WTC11 (cell line): ENCODE results near the gene RIOK1. TPM values are rescaled to one million over a fixed set of nuclear protein-coding genes. Genes with fewer than 3 reads are reported as not detected.
A peak's percentile ranks its signal among the peaks of the same experiment; 100 is the strongest.

Experiments used
- ATAC-seq: fragments of 200-7000 bp; cut with Tn5 transposase; 2 replicates; pipeline ENCODE4 v1.10.0; 2021; ENCODE audit warnings: mild to moderate bottlenecking, moderate library complexity
- Bru-seq: library from RNA; stranded (reverse); fragments of 400-500 nt; gene quantifications from one replicate; lab custom pipeline; 2021; lab: Mats Ljungman, UMichigan
- CTCF ChIA-PET: fragments of 300-600 bp; sonication (Branson Sonifier 250); formaldehyde crosslinking; loops from one replicate; lab custom pipeline; 2021; ENCODE audit warnings: antibody characterized with exemption; lab: Charles Lee
- POLR2A ChIA-PET: fragments of 350-600 bp; sonication (Branson Sonifier 250); formaldehyde crosslinking; loops from one replicate; lab custom pipeline; 2021; ENCODE audit warnings: antibody characterized with exemption; lab: Charles Lee
- DNase-seq: peaks from one replicate; pipeline ENCODE4 v3.0.0; 2021; ENCODE audit warnings: low spot score
- H3K27ac Mint-ChIP-seq: 2 replicates; pipeline ENCODE4 v1.8.0; 2021; ENCODE audit warnings: mixed read lengths
- H3K27me3 Mint-ChIP-seq: 2 replicates; pipeline ENCODE4 v1.8.0; 2021; ENCODE audit warnings: low read depth, mild to moderate bottlenecking, moderate library complexity, mixed read lengths
- H3K36me3 Mint-ChIP-seq: 2 replicates; pipeline ENCODE4 v1.8.0; 2021; ENCODE audit warnings: mixed read lengths
- H3K4me1 Mint-ChIP-seq: 2 replicates; pipeline ENCODE4 v1.8.0; 2022; ENCODE audit warnings: mixed read lengths
- H3K4me3 Mint-ChIP-seq: 2 replicates; pipeline ENCODE4 v1.8.0; 2021; ENCODE audit warnings: mild to moderate bottlenecking, moderate library complexity, mixed read lengths
- H3K9me3 Mint-ChIP-seq: 2 replicates; pipeline ENCODE4 v1.8.0; 2021; ENCODE audit warnings: mixed read lengths
- ATF3 ChIP-seq: sonication (generic); formaldehyde crosslinking; conservative IDR thresholded peaks from 2 replicates; pipeline ENCODE4 v1.8.1; 2022; ENCODE audit warnings: mild to moderate bottlenecking, missing genetic modification reagents
- CREM ChIP-seq: sonication (generic); formaldehyde crosslinking; IDR thresholded peaks from 2 replicates; pipeline ENCODE4 v1.8.1; 2022; ENCODE audit warnings: mild to moderate bottlenecking, missing genetic modification reagents, moderate library complexity
- E2F4 ChIP-seq: sonication (generic); formaldehyde crosslinking; IDR thresholded peaks from 2 replicates; pipeline ENCODE4 v1.8.1; 2022; ENCODE audit warnings: low read depth, mild to moderate bottlenecking, moderate library complexity, missing genetic modification reagents, borderline replicate concordance
- ELF4 ChIP-seq: sonication (generic); formaldehyde crosslinking; IDR thresholded peaks from 2 replicates; pipeline ENCODE4 v1.8.1; 2022; ENCODE audit warnings: low read depth, mild to moderate bottlenecking, moderate library complexity, missing genetic modification reagents
- ESRRA ChIP-seq: sonication (generic); formaldehyde crosslinking; IDR thresholded peaks from 2 replicates; pipeline ENCODE4 v1.8.1; 2022; ENCODE audit warnings: mild to moderate bottlenecking, missing genetic modification reagents, borderline replicate concordance
- FOXK1 ChIP-seq: sonication (generic); formaldehyde crosslinking; IDR thresholded peaks from 2 replicates; pipeline ENCODE4 v1.8.0; 2022; ENCODE audit warnings: mild to moderate bottlenecking, moderate library complexity, missing genetic modification reagents
- HMGXB4 ChIP-seq: sonication (generic); formaldehyde crosslinking; IDR thresholded peaks from 2 replicates; pipeline ENCODE4 v1.8.1; 2023; ENCODE audit warnings: mild to moderate bottlenecking, moderate library complexity, missing genetic modification reagents
- JUN ChIP-seq: sonication (generic); formaldehyde crosslinking; IDR thresholded peaks from 2 replicates; pipeline ENCODE4 v1.8.0; 2023; ENCODE audit warnings: mild to moderate bottlenecking, missing genetic modification reagents
- PRDM15 ChIP-seq: sonication (generic); formaldehyde crosslinking; IDR thresholded peaks from 2 replicates; pipeline ENCODE4 v1.8.0; 2022; ENCODE audit warnings: missing genetic modification reagents
- RELA ChIP-seq: sonication (generic); formaldehyde crosslinking; IDR thresholded peaks from 2 replicates; pipeline ENCODE4 v1.8.1; 2022; ENCODE audit warnings: missing genetic modification reagents, mild to moderate bottlenecking, borderline replicate concordance
- SMAD3 ChIP-seq: sonication (generic); formaldehyde crosslinking; IDR thresholded peaks from 2 replicates; pipeline ENCODE4 v1.8.0; 2022; ENCODE audit warnings: missing genetic modification reagents, mild to moderate bottlenecking, borderline replicate concordance
- SP1 ChIP-seq: sonication (generic); formaldehyde crosslinking; conservative IDR thresholded peaks from 2 replicates; pipeline ENCODE4 v1.8.1; 2022; ENCODE audit warnings: missing genetic modification reagents
- STAT6 ChIP-seq: sonication (generic); formaldehyde crosslinking; conservative IDR thresholded peaks from 2 replicates; pipeline ENCODE4 v1.8.1; 2023; ENCODE audit warnings: mild to moderate bottlenecking, low read depth, missing genetic modification reagents, moderate library complexity
- TEAD1 ChIP-seq: sonication (generic); formaldehyde crosslinking; IDR thresholded peaks from 2 replicates; pipeline ENCODE4 v1.8.0; 2022; ENCODE audit warnings: mild to moderate bottlenecking, missing genetic modification reagents
- TEAD4 ChIP-seq: sonication (generic); formaldehyde crosslinking; IDR thresholded peaks from 2 replicates; pipeline ENCODE4 v1.8.0; 2022; ENCODE audit warnings: mild to moderate bottlenecking, missing genetic modification reagents
- USF1 ChIP-seq: sonication (generic); formaldehyde crosslinking; IDR thresholded peaks from 2 replicates; pipeline ENCODE4 v1.8.0; 2022; ENCODE audit warnings: mild to moderate bottlenecking, missing genetic modification reagents
- ZBTB21 ChIP-seq: sonication (generic); formaldehyde crosslinking; IDR thresholded peaks from 2 replicates; pipeline ENCODE4 v1.8.1; 2023; ENCODE audit warnings: mild to moderate bottlenecking, missing genetic modification reagents, borderline replicate concordance
- ZNF219 ChIP-seq: sonication (generic); formaldehyde crosslinking; IDR thresholded peaks from 2 replicates; pipeline ENCODE4 v1.8.0; 2023; ENCODE audit warnings: missing genetic modification reagents, mild to moderate bottlenecking, borderline replicate concordance
- ZNF317 ChIP-seq: sonication (generic); formaldehyde crosslinking; IDR thresholded peaks from 2 replicates; pipeline ENCODE4 v1.8.1; 2023; ENCODE audit warnings: low read depth, mild to moderate bottlenecking, moderate library complexity, missing genetic modification reagents, borderline replicate concordance
- ZNF425 ChIP-seq: fragments of 250-450 bp; sonication (Bioruptor Pico); conservative IDR thresholded peaks from 2 replicates; pipeline ENCODE4 v1.9.0; 2021; ENCODE audit warnings: mild to moderate bottlenecking
- long read RNA-seq, 3 experiments: library from RNA in 1 of 3; library from capped mRNA in 1 of 3; library from polyadenylated mRNA in 1 of 3; unstranded in 2 of 3; stranded (forward) in 1 of 3; transcript quantifications; one replicate each; pipeline ENCODE4 v2.0.0, GENCODE V29; 2021
- total RNA-seq: library from RNA; stranded (reverse); gene quantifications from 3 replicates; pipeline ENCODE4 v1.2.3, GENCODE V29; 2021

RIOK1 gene
- 16.7 to 25.6 TPM (median 20.2 TPM) in 3 replicates for total RNA-seq
- Bru-seq, nascent RNA = percentile 78 among the genes with signal in this experiment
- long read RNA-seq, experiment 1, transcript RIOK1-202 (17 exons, 2,810 nt) = major isoform, 221 of 270 reads
- long read RNA-seq, experiment 1, partial matches to known transcripts = 5 of 270 reads
- long read RNA-seq, experiment 1, other reads (novel, unspliced or antisense) = 44 of 270 reads
- long read RNA-seq, experiment 2, transcript RIOK1-202 (17 exons, 2,810 nt) = major isoform, 14 of 21 reads
- long read RNA-seq, experiment 2, partial matches to known transcripts = 2 of 21 reads
- long read RNA-seq, experiment 2, other reads (novel, unspliced or antisense) = 5 of 21 reads
- long read RNA-seq, experiment 3, transcript RIOK1-202 (17 exons, 2,810 nt) = major isoform, 110 of 152 reads
- long read RNA-seq, experiment 3, partial matches to known transcripts = 12 of 152 reads
- long read RNA-seq, experiment 3, other reads (novel, unspliced or antisense) = 30 of 152 reads

- DNase-seq (peak; percentile 94), ATAC-seq (peak; percentile 99)
- Mint-ChIP-seq H3K4me3 (peak within 1 kb of the TSS; percentile 92), H3K27ac (peak within 1 kb of the TSS; percentile 95), H3K36me3 (peaks cover 18% of the 10 kb centered on the region), H3K4me1 (peaks cover 25% of the 10 kb centered on the region), H3K27me3 (no peaks in the 10 kb centered on the region), H3K9me3 (no peaks in the 10 kb centered on the region)
- CTCF ChIA-PET = interaction anchor here (0.7 to 4.9 kb wide), 11 partner anchors 12 to 693 kb away, joined by 3 to 25 read pairs (median 4); no protein-coding TSS in a partner anchor
- POLR2A ChIA-PET = interaction anchor here (0.6 to 2.0 kb wide), 7 partner anchors 9 to 200 kb away, joined by 3 to 9 read pairs (median 4); partner anchors contain the start of genes SNRNP48 and SSR1
- TF ChIP-seq ZNF425 (CRISPR knock-in tag) (no peak), E2F4 (CRISPR knock-in tag) (no peak), ESRRA (CRISPR knock-in tag) (no peak), PRDM15 (CRISPR knock-in tag) (0 out of 2 replicates have a peak, but pooled peaks have one; percentile 44), TEAD1 (peak; percentile 48; the same call in 1 of the 2 replicates), STAT6 (CRISPR knock-in tag) (no peak), HMGXB4 (CRISPR knock-in tag) (peak; percentile 66; the same call in 1 of the 2 replicates), ZBTB21 (CRISPR knock-in tag) (no peak), SMAD3 (CRISPR knock-in tag) (no peak), CREM (CRISPR knock-in tag) (peak; percentile 71; the same call in 1 of the 2 replicates), USF1 (peak; percentile 35; the same call in 1 of the 2 replicates), RELA (CRISPR knock-in tag) (0 out of 2 replicates have a peak, but pooled peaks have one; percentile 44), TEAD4 (no peak), SP1 (CRISPR knock-in tag) (0 out of 2 replicates have a peak, but pooled peaks have one; percentile 56), ELF4 (0 out of 2 replicates have a peak, but pooled peaks have one; percentile 36), ZNF219 (CRISPR knock-in tag) (peak; percentile 57; the same call in 1 of the 2 replicates), ZNF317 (CRISPR knock-in tag) (no peak), JUN (CRISPR knock-in tag) (peak; percentile 80), ATF3 (CRISPR knock-in tag) (no peak), FOXK1 (CRISPR knock-in tag) (peak; percentile 71)
Observed at GRCh38 chr6:7389451-7390225, at the start of gene RIOK1, which contains the start of gene CAGE1. RIOK1 (plus strand) TSS chr6:7389808; CDS start chr6:7390003, 195 bp downstream. CAGE1 (minus strand) TSS chr6:7389742; CDS start chr6:7387173, 2,569 bp downstream.
